Measurements from ENCODE around the gene MRGPRE. TPM values are rescaled to one million over a fixed set of nuclear protein-coding genes. Genes with fewer than 3 reads are reported as not detected.

The MRGPRE gene, protein sequence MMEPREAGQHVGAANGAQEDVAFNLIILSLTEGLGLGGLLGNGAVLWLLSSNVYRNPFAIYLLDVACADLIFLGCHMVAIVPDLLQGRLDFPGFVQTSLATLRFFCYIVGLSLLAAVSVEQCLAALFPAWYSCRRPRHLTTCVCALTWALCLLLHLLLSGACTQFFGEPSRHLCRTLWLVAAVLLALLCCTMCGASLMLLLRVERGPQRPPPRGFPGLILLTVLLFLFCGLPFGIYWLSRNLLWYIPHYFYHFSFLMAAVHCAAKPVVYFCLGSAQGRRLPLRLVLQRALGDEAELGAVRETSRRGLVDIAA
- not detected in 2 replicates for total RNA-seq (2014; rRNA removed; shearing (Covaris generic))

DNA sequence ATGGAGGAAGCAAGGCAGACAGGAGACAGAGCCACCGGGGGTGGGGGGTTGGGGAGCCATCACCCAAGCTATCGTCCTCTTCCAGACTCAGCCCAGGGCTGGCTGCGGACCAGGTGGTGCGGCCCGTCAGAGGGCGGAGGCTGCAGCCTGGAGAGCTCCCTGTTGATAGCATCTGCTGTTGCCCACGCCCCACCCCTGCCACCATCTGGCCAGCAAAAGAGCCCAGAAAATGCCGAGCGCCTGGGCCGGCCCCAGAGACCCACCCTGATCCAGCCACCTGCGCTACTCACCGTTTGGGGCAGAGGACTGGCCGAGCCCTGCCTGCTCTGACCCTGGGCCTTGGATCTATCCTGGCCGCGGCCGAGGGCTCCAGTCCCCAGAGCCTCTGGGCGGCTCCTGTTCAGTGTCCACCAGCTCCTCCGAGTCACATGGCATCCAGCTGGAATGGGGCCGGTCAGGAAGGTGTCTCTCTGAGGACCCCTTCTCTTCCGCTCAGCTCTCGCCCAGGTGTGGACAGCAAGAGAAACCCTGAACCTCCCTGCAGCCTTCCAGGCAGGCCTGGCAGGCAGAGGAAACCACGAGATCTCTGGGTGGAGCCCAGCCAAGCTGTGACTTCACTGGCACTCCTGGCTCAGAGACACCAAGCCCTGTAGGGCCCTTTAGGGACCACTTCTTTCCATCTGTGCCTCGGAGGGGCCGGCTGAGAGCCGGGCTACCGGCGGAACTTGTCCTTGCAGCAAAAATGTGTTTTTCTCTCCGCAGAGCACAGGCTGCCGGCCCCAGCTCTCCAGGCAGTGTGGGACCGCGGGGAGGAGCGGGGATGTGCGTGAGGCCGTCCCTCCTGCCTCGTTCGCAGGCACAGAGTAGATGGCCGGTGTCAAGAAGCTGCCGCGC is at the start of gene MRGPRE:
Gene MRGPRE (minus strand): TSS at position 567 of the 894 bp plus-strand sequence. CDS start 3,618 bp downstream, outside the sequence.

DNA sequence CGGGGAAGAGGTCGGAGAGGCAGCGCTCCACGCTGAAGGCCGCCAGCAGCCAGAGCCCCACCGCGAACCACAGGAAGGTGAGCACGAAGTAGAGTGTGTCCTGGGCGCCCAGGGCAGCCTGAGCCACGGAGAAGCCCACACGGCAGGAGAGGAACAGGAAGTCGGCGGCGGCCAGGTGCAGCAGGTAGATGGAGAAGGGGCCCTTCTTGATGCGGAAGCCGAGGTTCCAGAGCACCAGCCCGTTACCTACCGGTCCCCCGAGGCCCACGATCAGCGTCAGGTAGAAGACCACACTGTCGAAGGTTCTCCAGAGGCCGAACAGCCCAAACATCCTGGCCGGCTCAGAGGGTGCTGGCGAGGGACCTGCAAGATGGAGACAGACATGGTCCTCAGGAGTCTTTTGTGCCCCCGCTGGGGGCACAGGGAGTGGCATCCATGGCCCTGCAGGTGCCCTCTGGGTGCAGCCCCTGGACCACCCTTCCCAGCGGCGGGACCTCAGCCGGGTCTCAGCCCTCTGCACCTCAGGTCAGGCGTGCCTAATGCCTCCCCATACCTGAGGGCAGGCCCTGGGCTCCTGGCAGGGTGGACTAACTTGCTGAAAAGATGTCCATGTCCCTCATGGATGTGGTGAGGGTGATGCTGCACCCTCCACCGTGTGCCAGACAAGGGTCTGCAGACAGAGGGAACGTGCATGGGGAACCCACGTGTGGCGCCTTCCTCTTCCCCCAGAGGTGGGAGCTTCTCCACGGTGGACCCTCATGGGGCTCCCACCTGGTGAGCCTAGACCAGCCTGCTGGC is 13.5 kb downstream of the MRGPRE start, which contains the start of gene MRGPRG:
Gene MRGPRG (minus strand): TSS at position 331 of the 798 bp plus-strand sequence. CDS start 0 bp downstream, at position 331.

Other genes with a start within 250 kb of the MRGPRE start
- gene NAP1L4, start 240.1 kb downstream of the MRGPRE start, total RNA-seq (2014; rRNA removed; shearing (Covaris generic)), result 104 and 119 TPM in 2 replicates
- 150 and 160 TPM in 2 replicates for gene CARS1, start 175.0 kb downstream of the MRGPRE start, total RNA-seq (2014; rRNA removed; shearing (Covaris generic))
- 17.8 and 20.1 TPM in 2 replicates for gene OSBPL5, start 67.1 kb downstream of the MRGPRE start, total RNA-seq (2014; rRNA removed; shearing (Covaris generic))
- not detected in 2 replicates for gene MRGPRG, start 13.6 kb downstream of the MRGPRE start, total RNA-seq (2014; rRNA removed; shearing (Covaris generic))
- 21.2 and 31.3 TPM in 2 replicates for gene ZNF195, start 146.7 kb upstream of the MRGPRE start, total RNA-seq (2014; rRNA removed; shearing (Covaris generic))